H1 (cell line): ENCODE results near the gene BCAP31.

Experiments used
- CHD7 ChIP-seq: fragments of 300-600 bp; sonication (generic); IDR thresholded peaks from 2 replicates; pipeline ENCODE4 v1.7.1; 2012; ENCODE audit warnings: low read length, moderate library complexity, mild to moderate bottlenecking, inconsistent platforms; ENCODE audit not compliant: insufficient replicate concordance
- CTCF ChIP-seq, 3 experiments: IDR thresholded peaks; 1 replicate in 2 of 3; 2 replicates in 1 of 3; pipeline versions ENCODE4 v1.5.1 to v1.6.1; 2011; ENCODE audit warnings: low read length in 3 of 3, mild to moderate bottlenecking in 3 of 3, inconsistent platforms in 2 of 3, low read depth in 1 of 3, moderate library complexity in 1 of 3; ENCODE audit not compliant: insufficient read depth in 1 of 3; ENCODE audit errors: control extremely low read depth in 1 of 3
- POLR2A ChIP-seq, 2 experiments: IDR thresholded peaks; 1 replicate in 1 of 2; 2 replicates in 1 of 2; pipeline ENCODE4 v1.6.1; 2011; ENCODE audit warnings: low read depth in 2 of 2, low read length in 2 of 2, mild to moderate bottlenecking in 2 of 2; ENCODE audit errors: control extremely low read depth in 1 of 2
- SUZ12 ChIP-seq: fragments of 200-600 bp; sonication (generic); IDR thresholded peaks from 2 replicates; pipeline ENCODE4 v1.6.1; 2012; ENCODE audit warnings: mild to moderate bottlenecking, inconsistent platforms, low read length, moderate library complexity, mixed read lengths
- TCF12 ChIP-seq: IDR thresholded peaks from 2 replicates; pipeline ENCODE4 v1.6.1; 2011; ENCODE audit warnings: low read depth, mild to moderate bottlenecking, low read length

GRCh38 chrX:153723351-153724251, 586 bp downstream of the BCAP31 start:
- TF ChIP-seq SUZ12, result no peak
- TF ChIP-seq TCF12, result no peak
- TF ChIP-seq CTCF (IDR thresholded peaks at IDR 0.05; ENCODE audit: control extremely low read depth in 1 of 3, insufficient read depth in 1 of 3, low read depth in 1 of 3, low read length in 3 of 3), result peak in 2 of 3 experiments; percentile 43 to 58; a peak in 3 of 4 replicates
- TF ChIP-seq POLR2A (IDR thresholded peaks at IDR 0.05; ENCODE audit: control extremely low read depth in 1 of 2, low read depth in 2 of 2, low read length in 2 of 2), result no peak
- no peak for TF ChIP-seq CHD7
